Measurements from ENCODE around the gene FAM83C. TPM values are rescaled to one million over a fixed set of nuclear protein-coding genes. Genes with fewer than 3 reads are reported as not detected.

Gene FAM83C
- total RNA-seq, 1 experiment from 2014 or later, result not detected

GRCh38 chr20:35243317-35243716, 48.9 kb downstream of the FAM83C start:
- intact Hi-C loops (cut with micrococcal nuclease), result no loop called here
- ChIA-PET POLR2A (no interaction called here), CTCF (no interaction called here), RAD21 (ENCODE audit: low non-redundant PET in 1 of 2, low total read pairs in 2 of 2, uncharacterized antibody in 2 of 2, unreplicated experiment in 2 of 2) (no interaction called here)
- no peak overlapping the region for H3K4me3 ChIP-seq (replicated peaks in 1 of 2; ENCODE audit: low read depth in 1 of 2, low read length in 2 of 2)
- no peak overlapping the region for H3K4me2 ChIP-seq (ENCODE audit: low read length)
- TF ChIP-seq MAX (IDR thresholded peaks at IDR 0.05) (no peak), JUND (IDR thresholded peaks at IDR 0.05) (no peak), POLR2AphosphoS5 (IDR thresholded peaks at IDR 0.05; ENCODE audit: low read depth, low read length) (no peak), SIN3A (IDR thresholded peaks at IDR 0.05; ENCODE audit: low read depth) (no peak), YY1 (IDR thresholded peaks at IDR 0.05; ENCODE audit: extremely low read depth, insufficient replicate concordance, low read depth, low read length) (no peak), CBX3 (IDR thresholded peaks at IDR 0.05; ENCODE audit: low read depth) (no peak), FOSL1 (IDR thresholded peaks at IDR 0.05; ENCODE audit: low read depth) (no peak), EZH2phosphoT487 (IDR thresholded peaks at IDR 0.05; ENCODE audit: borderline replicate concordance) (no peak), TCF7L2 (IDR thresholded peaks at IDR 0.05; ENCODE audit: borderline replicate concordance, extremely low read depth, insufficient read depth, insufficient read length) (no peak)
- no TSS peak for BruUV-seq (replicated peaks)
- H3K9me3 ChIP-seq (ENCODE audit: control insufficient read depth in 1 of 2, insufficient read depth in 1 of 2, low read depth in 1 of 2, low read length in 2 of 2), result no peaks in the 10 kb centered on the region
- no peaks in the 10 kb centered on the region for H3K27me3 ChIP-seq (ENCODE audit: insufficient read depth, low read length)
- H2AFZ ChIP-seq (ENCODE audit: low read depth, low read length, poor library complexity, severe bottlenecking), result no peak overlapping the region
- H4K20me1 ChIP-seq (ENCODE audit: insufficient read depth), result no peaks in the 10 kb centered on the region
- H3K4me1 ChIP-seq (ENCODE audit: control insufficient read depth in 1 of 2, insufficient read depth in 2 of 2, low read length in 2 of 2), result no peaks in the 10 kb centered on the region
- no peak for DNase-seq (ENCODE audit: low read depth, low spot score)
- no peak overlapping the region for H3K27ac ChIP-seq (ENCODE audit: low read depth, low read length)
- no peak for ATAC-seq
- H3K79me2 ChIP-seq (ENCODE audit: insufficient read depth, low read length), result no peaks in the 10 kb centered on the region
- H3K9ac ChIP-seq (ENCODE audit: low read length), result no peak overlapping the region
- H3K9me2 ChIP-seq (ENCODE audit: insufficient read depth), result no peaks in the 10 kb centered on the region
- H3K36me3 ChIP-seq (ENCODE audit: control insufficient read depth in 1 of 2, insufficient read depth in 2 of 2, low read length in 2 of 2), result no peaks in the 10 kb centered on the region

- Histone ChIP-seq H3K79me2 (ENCODE audit: insufficient read depth, low read length) (no peaks in the 10 kb centered on the region), H3K27ac (ENCODE audit: low read depth, low read length) (no peak overlapping the region), H2AFZ (ENCODE audit: low read depth, low read length, poor library complexity, severe bottlenecking) (no peak overlapping the region), H3K4me2 (ENCODE audit: low read length) (no peak overlapping the region), H3K4me1 (ENCODE audit: control insufficient read depth in 1 of 2, insufficient read depth in 2 of 2, low read length in 2 of 2) (no peaks in the 10 kb centered on the region), H3K9ac (ENCODE audit: low read length) (no peak overlapping the region), H3K36me3 (ENCODE audit: control insufficient read depth in 1 of 2, insufficient read depth in 2 of 2, low read length in 2 of 2) (no peaks in the 10 kb centered on the region), H3K9me3 (ENCODE audit: control insufficient read depth in 1 of 2, insufficient read depth in 1 of 2, low read depth in 1 of 2, low read length in 2 of 2) (no peaks in the 10 kb centered on the region), H3K9me2 (ENCODE audit: insufficient read depth) (no peaks in the 10 kb centered on the region), H4K20me1 (ENCODE audit: insufficient read depth) (no peaks in the 10 kb centered on the region), H3K27me3 (ENCODE audit: insufficient read depth, low read length) (no peaks in the 10 kb centered on the region), H3K4me3 (replicated peaks in 1 of 2; ENCODE audit: low read depth in 1 of 2, low read length in 2 of 2) (no peak overlapping the region)
- BruUV-seq (replicated peaks), result no TSS peak
- ChIA-PET POLR2A (no interaction called here), CTCF (no interaction called here), RAD21 (ENCODE audit: low non-redundant PET in 1 of 2, low total read pairs in 2 of 2, uncharacterized antibody in 2 of 2, unreplicated experiment in 2 of 2) (no interaction called here)
- DNase-seq (ENCODE audit: low read depth, low spot score), result no peak
- no peak for ATAC-seq
- intact Hi-C loops (cut with micrococcal nuclease), result no loop called here
- TF ChIP-seq CBX3 (IDR thresholded peaks at IDR 0.05; ENCODE audit: low read depth) (no peak), CTCF (IDR thresholded peaks at IDR 0.05 in 2 of 3, conservative IDR thresholded peaks at IDR 0.05 in 1 of 3; ENCODE audit: borderline replicate concordance in 1 of 3, insufficient read depth in 1 of 3, low read depth in 2 of 3, low read length in 2 of 3) (no peak), ELF1 (IDR thresholded peaks at IDR 0.05; ENCODE audit: borderline replicate concordance, low read depth) (no peak), ZBTB33 (IDR thresholded peaks at IDR 0.05; ENCODE audit: extremely low read depth, insufficient replicate concordance, low read length) (no peak), EGR1 (IDR thresholded peaks at IDR 0.05; ENCODE audit: low read depth) (no peak), EZH2 (IDR thresholded peaks at IDR 0.05) (no peak), ZFX (IDR thresholded peaks at IDR 0.05) (no peak), CEBPB (IDR thresholded peaks at IDR 0.05; ENCODE audit: low read depth) (no peak), EZH2phosphoT487 (IDR thresholded peaks at IDR 0.05; ENCODE audit: borderline replicate concordance) (no peak), SP1 (IDR thresholded peaks at IDR 0.05; ENCODE audit: low read depth) (no peak), YY1 (IDR thresholded peaks at IDR 0.05; ENCODE audit: extremely low read depth, insufficient replicate concordance, low read depth, low read length) (no peak)
Observed at GRCh38 chr20:35240811-35241293, 51.4 kb downstream of the FAM83C start.
